ENCODE data around the gene PPP1R8.
"Not testable (repeated sequence)": the region's sequence is repeated elsewhere in the genome, so short reads cannot be mapped to it uniquely, and the experiment has no call there.

PPP1R8 gene

GRCh38 chr1:27831568-27832410 lies 1.2 kb downstream of the PPP1R8 start:
- no peak for DNase-seq (ENCODE audit: low read depth in 2 of 3, low spot score in 2 of 3)

- DNase-seq (ENCODE audit: low read depth in 2 of 3, low spot score in 2 of 3) = no peak
Measured at GRCh38 chr1:27832762-27833161, 2.2 kb downstream of the PPP1R8 start.

- no peak for DNase-seq (ENCODE audit: low read depth in 2 of 3, low spot score in 2 of 3)
Measured at GRCh38 chr1:27833470-27833869, 2.9 kb downstream of the PPP1R8 start.

GRCh38 chr1:27835046-27835445 lies 4.5 kb downstream of the PPP1R8 start:
- no peak for DNase-seq (ENCODE audit: low read depth in 2 of 3, low spot score in 2 of 3)

GRCh38 chr1:27835501-27835900 lies 4.9 kb downstream of the PPP1R8 start:
- DNase-seq (ENCODE audit: low read depth in 2 of 3, low spot score in 2 of 3) = no peak

GRCh38 chr1:27849951-27850350 lies 19.4 kb downstream of the PPP1R8 start:
- no peak for DNase-seq (ENCODE audit: low read depth in 2 of 3, low spot score in 2 of 3)

GRCh38 chr1:27855085-27855484 lies 24.5 kb downstream of the PPP1R8 start:
- no peak for DNase-seq (ENCODE audit: low read depth in 2 of 3, low spot score in 2 of 3)

GRCh38 chr1:27856561-27857343 lies 26.2 kb downstream of the PPP1R8 start:
- DNase-seq (ENCODE audit: low read depth in 2 of 3, low spot score in 2 of 3) = no peak

- not testable (repeated sequence) for DNase-seq (ENCODE audit: low read depth in 2 of 3, low spot score in 2 of 3)
Measured at GRCh38 chr1:27857552-27857951, 27.0 kb downstream of the PPP1R8 start.

GRCh38 chr1:27858072-27858948 lies 27.7 kb downstream of the PPP1R8 start:
- peak in 2 of 3 experiments; percentile 60 to 69 for DNase-seq (ENCODE audit: low read depth in 2 of 3, low spot score in 2 of 3)

GRCh38 chr1:27858949-27859576 lies 28.5 kb downstream of the PPP1R8 start:
- no peak for DNase-seq (ENCODE audit: low read depth in 2 of 3, low spot score in 2 of 3)

- DNase-seq (ENCODE audit: low read depth in 2 of 3, low spot score in 2 of 3) = no peak
Measured at GRCh38 chr1:27861436-27861835, 30.9 kb downstream of the PPP1R8 start.

- DNase-seq (ENCODE audit: low read depth in 2 of 3, low spot score in 2 of 3) = no peak
Measured at GRCh38 chr1:27862004-27862403, 31.4 kb downstream of the PPP1R8 start.

GRCh38 chr1:27862671-27863537 lies 32.3 kb downstream of the PPP1R8 start:
- DNase-seq (ENCODE audit: low read depth in 2 of 3, low spot score in 2 of 3) = no peak

- no peak for DNase-seq (ENCODE audit: low read depth in 2 of 3, low spot score in 2 of 3)
Measured at GRCh38 chr1:27863538-27863915, 32.9 kb downstream of the PPP1R8 start.

- DNase-seq (ENCODE audit: low read depth in 2 of 3, low spot score in 2 of 3) = no peak
Measured at GRCh38 chr1:27864264-27864895, 33.8 kb downstream of the PPP1R8 start.

GRCh38 chr1:27865821-27866220 lies 35.2 kb downstream of the PPP1R8 start:
- DNase-seq (ENCODE audit: low read depth in 2 of 3, low spot score in 2 of 3) = no peak

- DNase-seq (ENCODE audit: low read depth in 2 of 3, low spot score in 2 of 3) = no peak
Measured at GRCh38 chr1:27868556-27868931, 38.0 kb downstream of the PPP1R8 start.

- DNase-seq (ENCODE audit: low read depth in 2 of 3, low spot score in 2 of 3) = peak in 1 of 3 experiments; percentile 44
Measured at GRCh38 chr1:27868932-27869718, 38.5 kb downstream of the PPP1R8 start.

Data from activated CD8-positive, alpha-beta memory T cell treated with anti-CD3 and anti-CD28 coated beads for 48 hours (primary cell).